Stimulated activated naive B cell treated with anti-CD40 and anti-IgM and Interleukin-4, amounts not matched to agents 10 μg/mL and 1 μg/mL and 100 μg/mL, for 72 hours (primary cell): ENCODE results near the gene RNF223.
"Not testable (repeated sequence)": the region's sequence is repeated elsewhere in the genome, so short reads cannot be mapped to it uniquely, and the experiment has no call there.

ENCODE experiments used
- ATAC-seq, 2 donors: fragments of 150-1000 bp; cut with Tn5 transposase; replicated peaks; 2 replicates each; pipeline ENCODE4 v1.10.0; 2021; ENCODE audit warnings: moderate library complexity in 1 of 2
- DNase-seq: peaks from one replicate; pipeline ENCODE4 v3.0.0; 2021
- H3K27ac Mint-ChIP-seq: one replicate; pipeline ENCODE4 v1.8.0; 2022; ENCODE audit warnings: mild to moderate bottlenecking, mixed read lengths
- H3K27me3 Mint-ChIP-seq, 2 donors: one replicate each; pipeline ENCODE4 v1.8.0; 2022; ENCODE audit warnings: mixed read lengths in 2 of 2
- H3K36me3 Mint-ChIP-seq, 2 donors: one replicate each; pipeline ENCODE4 v1.8.0; 2022; ENCODE audit warnings: mixed read lengths in 2 of 2, mild to moderate bottlenecking in 1 of 2
- H3K4me1 Mint-ChIP-seq, 2 donors: one replicate each; pipeline ENCODE4 v1.8.0; 2022; ENCODE audit warnings: mixed read lengths in 2 of 2, mild to moderate bottlenecking in 1 of 2
- H3K4me3 Mint-ChIP-seq, 2 donors: one replicate each; pipeline ENCODE4 v1.8.0; 2022; ENCODE audit warnings: mild to moderate bottlenecking in 2 of 2, mixed read lengths in 2 of 2, moderate library complexity in 1 of 2
- H3K9me3 Mint-ChIP-seq, 2 donors: one replicate each; pipeline ENCODE4 v1.8.0; 2022; ENCODE audit warnings: mixed read lengths in 2 of 2, mild to moderate bottlenecking in 1 of 2

RNF223 gene

DNA sequence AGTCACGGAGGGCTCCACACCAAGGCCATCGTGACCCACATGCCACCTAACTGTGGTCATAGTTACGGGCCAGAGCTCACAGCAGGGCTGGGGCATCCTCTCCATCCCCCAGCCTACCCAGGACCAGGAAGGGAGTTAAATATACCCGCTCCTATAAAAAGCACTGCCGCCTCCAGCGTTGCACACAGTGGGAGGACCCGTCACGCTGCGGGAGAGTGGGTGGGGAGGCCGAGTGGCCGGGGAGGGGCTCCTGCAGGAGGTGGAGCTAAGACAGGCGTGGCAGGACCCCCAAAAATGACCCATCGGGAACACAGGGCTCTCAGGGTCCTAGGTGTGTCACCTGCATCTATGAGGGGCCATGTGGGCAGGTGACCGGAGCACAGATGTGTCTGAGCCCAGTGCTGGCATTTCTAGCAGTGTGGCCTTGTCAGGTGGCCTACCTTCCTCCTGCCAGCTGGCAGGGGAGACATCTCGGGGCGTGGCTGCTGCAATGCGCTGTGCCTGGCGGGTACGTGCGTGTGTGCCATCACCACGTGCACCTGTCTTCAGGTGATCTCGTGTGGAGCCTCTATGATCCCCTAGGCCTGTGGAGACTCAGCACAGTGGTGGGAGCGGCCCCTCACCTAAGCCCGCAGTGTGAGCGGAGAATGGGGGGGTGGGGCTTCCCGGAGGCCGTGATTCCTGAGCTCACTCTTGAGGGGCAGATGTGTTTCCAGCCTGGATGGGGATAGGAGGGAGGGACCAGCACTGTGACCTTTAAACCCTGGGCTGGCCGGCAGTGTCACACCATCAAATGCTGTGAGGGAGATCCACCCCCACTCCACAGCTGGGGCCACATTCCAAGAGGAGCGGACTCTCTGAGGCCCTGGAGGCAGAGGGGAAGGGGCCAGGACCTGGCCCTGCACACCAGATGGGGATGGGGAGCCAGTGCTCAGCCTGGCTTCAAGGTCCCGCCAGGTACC is 36.5 kb downstream of the RNF223 start:
- no peak for ATAC-seq
- Mint-ChIP-seq H3K27me3 (peaks cover 22 to 46% of the 10 kb centered on the region in 2 donors), H3K36me3 (peaks cover 14 to 18% of the 10 kb centered on the region in 2 donors), H3K4me3 (no peak overlapping the region), H3K4me1 (peaks cover 40 to 60% of the 10 kb centered on the region in 2 donors), H3K27ac (no peak overlapping the region), H3K9me3 (no peaks in the 10 kb centered on the region)
- DNase-seq = no peak

DNA sequence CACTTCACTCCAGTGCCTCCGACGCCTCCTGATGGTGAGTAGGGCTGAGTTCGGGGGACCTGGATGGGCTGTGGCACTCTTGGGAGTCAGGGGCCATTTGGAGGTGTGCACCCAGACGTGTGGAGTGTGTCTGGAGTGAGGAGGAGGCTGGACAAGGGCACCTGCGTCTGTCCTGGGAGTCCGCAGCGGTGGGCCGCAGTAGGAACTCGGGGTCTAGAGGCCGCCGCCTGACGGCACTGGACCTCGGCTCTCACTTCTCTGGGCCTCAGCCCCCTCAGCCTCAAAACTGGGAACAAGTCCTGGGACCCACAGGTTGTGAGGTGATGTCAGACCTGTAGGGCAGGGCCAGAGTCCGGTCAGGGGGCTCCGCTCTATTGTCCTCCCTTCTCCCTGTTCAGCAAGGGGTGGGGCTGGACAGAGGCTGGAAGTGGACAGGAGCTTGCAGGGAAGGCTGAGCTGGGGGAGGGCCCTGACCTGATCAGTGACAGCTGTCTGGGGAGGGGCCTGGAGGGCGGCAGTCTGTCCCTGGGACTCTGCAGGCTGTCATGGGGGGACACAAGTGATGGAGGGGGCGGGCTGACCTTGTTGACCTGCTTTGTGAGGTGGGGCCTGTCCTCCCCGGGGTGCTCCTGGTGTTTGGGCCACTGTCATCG is 38.7 kb downstream of the RNF223 start:
- no peak for ATAC-seq
- Mint-ChIP-seq H3K4me1 (peaks cover 50 to 60% of the 10 kb centered on the region in 2 donors), H3K4me3 (peak overlapping the region in 1 of 2 donors; percentile 36), H3K36me3 (peaks cover 5 to 12% of the 10 kb centered on the region in 2 donors), H3K27me3 (peaks cover 27 to 46% of the 10 kb centered on the region in 2 donors), H3K9me3 (no peaks in the 10 kb centered on the region), H3K27ac (peak overlapping the region; percentile 52)
- no peak for DNase-seq

DNA sequence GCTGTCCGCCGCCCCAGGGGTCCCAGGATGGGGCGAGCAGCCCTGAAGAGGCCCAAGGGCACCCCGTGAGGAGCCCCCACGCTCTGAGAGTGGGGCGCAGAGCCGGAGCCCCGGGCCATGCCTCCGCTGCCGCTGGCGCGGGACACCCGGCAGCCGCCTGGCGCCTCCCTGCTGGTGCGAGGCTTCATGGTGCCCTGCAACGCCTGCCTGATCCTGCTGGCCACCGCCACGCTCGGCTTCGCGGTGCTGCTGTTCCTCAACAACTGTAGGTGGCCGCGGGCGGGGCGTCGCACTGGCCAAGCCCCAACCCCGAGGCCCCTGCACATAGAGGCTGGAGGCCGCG is 39.7 kb downstream of the RNF223 start:
- peak overlapping the region; percentile 80 to 82 for H3K4me3 Mint-ChIP-seq
- H3K36me3 Mint-ChIP-seq = peaks cover 5 to 12% of the 10 kb centered on the region in 2 donors

GRCh38 chr1:1033731-1034438 is 40.2 kb downstream of the RNF223 start:
- ATAC-seq (peak; percentile 8 to 14), DNase-seq (no peak)
- Mint-ChIP-seq H3K27me3 (peaks cover 21 to 38% of the 10 kb centered on the region in 2 donors), H3K27ac (peak overlapping the region; percentile 69), H3K4me1 (peaks cover 39 to 46% of the 10 kb centered on the region in 2 donors), H3K9me3 (no peaks in the 10 kb centered on the region), H3K36me3 (peaks cover 5 to 12% of the 10 kb centered on the region in 2 donors), H3K4me3 (peak overlapping the region; percentile 80 to 82)

More for the DNA sequence above, 39.7 kb downstream of the RNF223 start:
- H3K27me3 Mint-ChIP-seq = peaks cover 21 to 40% of the 10 kb centered on the region in 2 donors
- H3K27ac Mint-ChIP-seq = peak overlapping the region; percentile 75
- ATAC-seq = no peak
- peaks cover 42 to 51% of the 10 kb centered on the region in 2 donors for H3K4me1 Mint-ChIP-seq
- no peak for DNase-seq
- H3K9me3 Mint-ChIP-seq = no peaks in the 10 kb centered on the region

GRCh38 chr1:1033009-1033587 is 41.0 kb downstream of the RNF223 start:
- Mint-ChIP-seq H3K9me3 (no peaks in the 10 kb centered on the region), H3K36me3 (peaks cover 5 to 12% of the 10 kb centered on the region in 2 donors), H3K27ac (no peak overlapping the region), H3K4me3 (peak overlapping the region; percentile 66 to 87), H3K27me3 (peaks cover 21 to 34% of the 10 kb centered on the region in 2 donors), H3K4me1 (peaks cover 31 to 38% of the 10 kb centered on the region in 2 donors)
- DNase-seq = peak; percentile 96
- peak; percentile 87 to 93 for ATAC-seq

- Mint-ChIP-seq H3K36me3 (peaks cover 5 to 13% of the 10 kb centered on the region in 2 donors), H3K27ac (peak overlapping the region; percentile 97), H3K9me3 (no peaks in the 10 kb centered on the region), H3K4me3 (peak overlapping the region; percentile 87 to 88), H3K27me3 (peaks cover 17 to 29% of the 10 kb centered on the region in 2 donors), H3K4me1 (peaks cover 25 to 31% of the 10 kb centered on the region in 2 donors)
- peak; percentile 21 to 38 for ATAC-seq
- DNase-seq = no peak
These were observed 41.7 kb downstream of the RNF223 start for GRCh38 chr1:1032424-1032823.

GRCh38 chr1:1031659-1032235 is 42.4 kb downstream of the RNF223 start:
- H3K4me3 Mint-ChIP-seq = peak overlapping the region; percentile 87 to 88
- H3K27ac Mint-ChIP-seq = no peak overlapping the region
- ATAC-seq = no peak
- H3K27me3 Mint-ChIP-seq = peaks cover 17 to 29% of the 10 kb centered on the region in 2 donors
- H3K36me3 Mint-ChIP-seq = peaks cover 7 to 14% of the 10 kb centered on the region in 2 donors
- DNase-seq = no peak
- peaks cover 24 to 27% of the 10 kb centered on the region in 2 donors for H3K4me1 Mint-ChIP-seq
- H3K9me3 Mint-ChIP-seq = no peaks in the 10 kb centered on the region

- Mint-ChIP-seq H3K27me3 (peaks cover 15 to 22% of the 10 kb centered on the region in 2 donors), H3K36me3 (peaks cover 6 to 13% of the 10 kb centered on the region in 2 donors), H3K4me1 (peaks cover 17 to 22% of the 10 kb centered on the region in 2 donors)
- not testable (repeated sequence) for DNase-seq, H3K4me3 Mint-ChIP-seq, ATAC-seq, H3K27ac Mint-ChIP-seq, H3K9me3 Mint-ChIP-seq
These were observed 43.0 kb downstream of the RNF223 start for GRCh38 chr1:1030867-1031658.

DNA sequence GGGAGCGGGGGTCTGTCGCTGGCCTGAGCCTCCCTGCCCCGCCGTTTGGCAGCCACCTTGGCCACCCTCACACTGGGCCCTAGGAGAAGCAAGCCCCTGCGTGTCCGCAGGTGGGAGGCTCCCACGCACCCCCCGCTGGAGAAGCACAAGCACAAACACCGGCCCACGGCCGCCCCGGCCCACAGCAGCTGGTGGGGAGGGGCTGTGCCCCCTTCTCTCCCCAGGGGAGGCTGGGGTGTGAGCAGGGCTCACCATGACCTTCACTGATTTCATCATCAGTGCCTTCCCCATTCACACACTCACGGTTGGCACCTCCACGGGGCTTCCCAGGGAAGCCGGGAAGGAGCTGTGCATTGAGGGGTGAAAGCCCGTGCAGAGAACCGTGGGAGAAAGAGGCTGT is 46.3 kb downstream of the RNF223 start:
- Mint-ChIP-seq H3K4me1 (peaks cover 6 to 15% of the 10 kb centered on the region in 2 donors), H3K36me3 (peaks cover 3 to 7% of the 10 kb centered on the region in 2 donors), H3K9me3 (no peaks in the 10 kb centered on the region), H3K27ac (no peak overlapping the region), H3K27me3 (peaks cover 10 to 12% of the 10 kb centered on the region in 2 donors), H3K4me3 (no peak overlapping the region)
- no peak for DNase-seq
- ATAC-seq = no peak

DNA sequence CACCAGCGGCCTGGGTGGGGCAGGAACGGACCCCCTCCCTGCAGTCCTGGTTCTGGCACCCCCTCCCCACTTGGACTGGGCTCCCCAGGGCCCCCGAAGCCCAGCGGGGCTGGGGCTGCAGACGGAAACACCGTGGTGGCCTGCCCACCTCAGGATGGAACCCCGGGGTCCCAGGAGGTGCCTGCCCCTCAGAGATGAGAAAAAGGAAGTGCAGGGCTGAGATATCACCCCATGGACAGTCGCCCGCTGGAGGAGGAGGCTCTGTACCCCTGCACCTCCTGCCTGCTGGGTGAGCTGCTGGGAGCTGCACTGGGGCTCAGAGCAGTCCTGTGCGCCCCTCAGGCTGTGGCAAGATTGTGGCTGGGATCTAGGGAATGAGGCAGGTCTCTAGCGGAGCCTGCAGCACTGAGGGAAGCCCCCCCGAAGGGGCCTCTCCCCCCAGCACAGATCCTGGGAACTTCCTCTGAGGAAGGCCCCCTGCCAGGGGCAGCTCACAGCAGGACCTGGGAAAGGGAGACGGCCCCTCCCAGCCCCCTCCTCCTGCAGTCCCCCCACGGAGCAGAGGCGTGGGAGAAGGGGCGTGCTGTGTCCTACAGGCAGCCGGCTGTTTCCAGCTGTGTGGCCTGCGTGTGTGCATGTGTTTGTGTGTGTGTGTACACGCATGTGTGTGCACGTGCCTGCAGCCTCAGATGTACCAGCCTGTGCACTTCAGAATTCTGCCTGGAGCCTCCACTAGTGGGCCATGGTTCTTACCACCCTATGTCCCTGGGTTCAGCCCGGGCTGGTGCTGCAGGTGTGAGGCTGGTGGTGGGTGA is 47.3 kb downstream of the RNF223 start:
- Mint-ChIP-seq H3K36me3 (peaks cover 3 to 11% of the 10 kb centered on the region in 2 donors), H3K27ac (no peak overlapping the region), H3K4me1 (peaks cover 7 to 10% of the 10 kb centered on the region in 2 donors), H3K27me3 (peaks cover 6 to 22% of the 10 kb centered on the region in 2 donors), H3K4me3 (no peak overlapping the region), H3K9me3 (no peaks in the 10 kb centered on the region)
- DNase-seq (no peak), ATAC-seq (no peak)

GRCh38 chr1:1025730-1026129 is 48.4 kb downstream of the RNF223 start:
- DNase-seq (no peak), ATAC-seq (no peak)
- Mint-ChIP-seq H3K4me3 (no peak overlapping the region), H3K4me1 (peaks cover 3 to 20% of the 10 kb centered on the region in 2 donors), H3K36me3 (peaks cover 3 to 11% of the 10 kb centered on the region in 2 donors), H3K9me3 (no peaks in the 10 kb centered on the region), H3K27ac (no peak overlapping the region), H3K27me3 (peaks cover 6 to 30% of the 10 kb centered on the region in 2 donors)
